Adrenal gland (tissue), 12 donors: ENCODE data around the gene PABPC4L. TPM values are rescaled to one million over a fixed set of nuclear protein-coding genes. Genes with fewer than 3 reads are reported as not detected.

Experiments
- DNase-seq, 7 donors: peaks; one replicate each; pipeline ENCODE4 v3.0.0-alpha.2; 2019 to 2020
- H3K27ac ChIP-seq, 5 donors: fragments of 200-600 bp; sonication (generic) in 4 of 5; 1 replicate in 3 of 5; 2 replicates in 2 of 5; pipeline versions ENCODE4 v1.5.1 to v1.8.0; 2016 to 2020; ENCODE audit warnings: mild to moderate bottlenecking in 1 of 5
- H3K27me3 ChIP-seq: fragments of 200-600 bp; 2 replicates; pipeline ENCODE4 v1.8.0; 2021
- H3K36me3 ChIP-seq, 2 donors: fragments of 200-600 bp; replicated peaks in 1 of 2; 1 replicate in 1 of 2; 2 replicates in 1 of 2; pipeline versions ENCODE4 v1.5.1 to v1.8.0; 2018 to 2022
- H3K4me1 ChIP-seq, 2 donors: fragments of 200-600 bp; replicated peaks in 1 of 2; 1 replicate in 1 of 2; 2 replicates in 1 of 2; pipeline versions ENCODE4 v1.5.1 to v1.8.0; 2018 to 2021
- H3K4me3 ChIP-seq, 4 donors: fragments of 200-600 bp; sonication (generic) in 3 of 4; one replicate each; pipeline ENCODE4 v1.5.1; 2016 to 2018
- H3K9me3 ChIP-seq, 3 donors: fragments of 200-600 bp; sonication (generic) in 1 of 3; replicated peaks in 1 of 3; 1 replicate in 2 of 3; 2 replicates in 1 of 3; pipeline versions ENCODE4 v1.5.1 to v1.8.0; 2016 to 2021
- POLR2A ChIP-seq, 2 donors: fragments of 450-650 bp; IDR thresholded peaks; one replicate each; pipeline ENCODE4 v1.6.1; 2017; ENCODE audit warnings: antibody characterized with exemption in 2 of 2, mild to moderate bottlenecking in 2 of 2, moderate library complexity in 1 of 2
- intact Hi-C, 2 donors: fragments of 100-400 bp; cut with DNase I; formaldehyde crosslinking; loops; one replicate each; pipeline versions ENCODE4 v1.14.1 to v1.15.0; 2022 to 2023
- polyA plus RNA-seq, 3 donors: library from polyadenylated mRNA; stranded (reverse); fragments of 200-250 nt in 2 of 3; fragments of 350-450 nt in 1 of 3; fragmentation: Illumina TruSeq in 1 of 3; extraction: RNeasy Lipid Tissue Mini Kit (QIAGEN cat#74804) in 1 of 3; gene quantifications; one replicate each; pipeline ENCODE4 v1.2.3, GENCODE V29; 2013 to 2014
- total RNA-seq, 9 donors: library from RNA; depleted of rRNA in 4 of 9; stranded (reverse); fragments of >200 nt in 4 of 9; fragments of 120-200 nt in 1 of 9; fragmentation: NEBNext Ultra II Directional in 1 of 9; extraction: Animal tissue kit (Norgen Biotek cat#: 25700) in 1 of 9; gene quantifications; one replicate each; pipeline versions ENCODE4 v1.1.0 to v1.2.4, GENCODE V29; 2013 to 2023
- TF ChIP-seq, protein P1 (sequence below), 6 experiments: fragments of 450-650 bp in 4 of 6; fragments of 200-600 bp in 2 of 6; sonication (generic) in 1 of 6; IDR thresholded peaks; 1 replicate in 5 of 6; 2 replicates in 1 of 6; pipeline versions ENCODE4 v1.5.1 to v1.8.0; 2016 to 2021; ENCODE audit warnings: antibody characterized with exemption in 6 of 6, mild to moderate bottlenecking in 2 of 6, moderate library complexity in 1 of 6
- donor health status: healthy with polysubstance abuse.
- donor health status: Bipolar disorder and iron deficiency.
- donor health status: DM: yes; HTN: yes; CAD: no.
- donor health status: DM: no; HTN: no; CAD: no.
- donor health status: DM: no; HTN: no; CAD: no.
- donor health status: DM: yes; HTN: yes; CAD: no.

The PABPC4L gene
- total and polyA plus RNA-seq, 12 donors: 0.20 to 2.9 (median 0.55) TPM

- Histone ChIP-seq H3K4me3 (no peak overlapping the region), H3K36me3 (no peaks in the 10 kb centered on the region), H3K27ac (no peak overlapping the region), H3K4me1 (no peaks in the 10 kb centered on the region), H3K9me3 (no peaks in the 10 kb centered on the region), H3K27me3 (no peaks in the 10 kb centered on the region)
- TF ChIP-seq, protein P1, sequence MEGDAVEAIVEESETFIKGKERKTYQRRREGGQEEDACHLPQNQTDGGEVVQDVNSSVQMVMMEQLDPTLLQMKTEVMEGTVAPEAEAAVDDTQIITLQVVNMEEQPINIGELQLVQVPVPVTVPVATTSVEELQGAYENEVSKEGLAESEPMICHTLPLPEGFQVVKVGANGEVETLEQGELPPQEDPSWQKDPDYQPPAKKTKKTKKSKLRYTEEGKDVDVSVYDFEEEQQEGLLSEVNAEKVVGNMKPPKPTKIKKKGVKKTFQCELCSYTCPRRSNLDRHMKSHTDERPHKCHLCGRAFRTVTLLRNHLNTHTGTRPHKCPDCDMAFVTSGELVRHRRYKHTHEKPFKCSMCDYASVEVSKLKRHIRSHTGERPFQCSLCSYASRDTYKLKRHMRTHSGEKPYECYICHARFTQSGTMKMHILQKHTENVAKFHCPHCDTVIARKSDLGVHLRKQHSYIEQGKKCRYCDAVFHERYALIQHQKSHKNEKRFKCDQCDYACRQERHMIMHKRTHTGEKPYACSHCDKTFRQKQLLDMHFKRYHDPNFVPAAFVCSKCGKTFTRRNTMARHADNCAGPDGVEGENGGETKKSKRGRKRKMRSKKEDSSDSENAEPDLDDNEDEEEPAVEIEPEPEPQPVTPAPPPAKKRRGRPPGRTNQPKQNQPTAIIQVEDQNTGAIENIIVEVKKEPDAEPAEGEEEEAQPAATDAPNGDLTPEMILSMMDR (IDR thresholded peaks at IDR 0.05): no peak
- TF ChIP-seq POLR2A (IDR thresholded peaks at IDR 0.05): no peak
- no peak for DNase-seq
- intact Hi-C loops: no loop called here
These were observed 53.6 kb downstream of the PABPC4L start for GRCh38 chr4:134147941-134148340.
